H1 (cell line): ENCODE measurements around the gene GPR87. TPM values are rescaled to one million over a fixed set of nuclear protein-coding genes. Genes with fewer than 3 reads are reported as not detected.

ENCODE experiments used
- CTCF ChIA-PET: fragments of 300-600 bp; sonication (Branson Sonifier 250); formaldehyde crosslinking; loops from one replicate; lab custom pipeline; 2021; ENCODE audit not compliant: partially characterized antibody; lab: Charles Lee
- POLR2A ChIA-PET: fragments of 300-600 bp; sonication (Branson Sonifier 250); formaldehyde crosslinking; loops from one replicate; lab custom pipeline; 2021; ENCODE audit warnings: inconsistent platforms; ENCODE audit not compliant: partially characterized antibody; lab: Charles Lee
- DNase-seq, 2 experiments: peaks; one replicate each; pipeline versions ENCODE4 v3.0.0 to v3.0.0-alpha.2; 2010 to 2022; ENCODE audit warnings: low spot score in 2 of 2, low read depth in 1 of 2, mixed read lengths in 1 of 2
- FAIRE-seq: peaks from 2 replicates; lab custom pipeline; 2011; peaks lifted over from hg19 to GRCh38; lab: Jason Lieb, UNC
- H2AFZ ChIP-seq: 2 replicates; pipeline ENCODE4 v1.8.1; 2012; ENCODE audit warnings: low read length, inconsistent platforms
- H2AK5ac ChIP-seq: 2 replicates; pipeline ENCODE4 v1.6.1; 2013; ENCODE audit warnings: low read depth, low read length
- H2BK120ac ChIP-seq: replicated peaks from 2 replicates; pipeline ENCODE3; 2013; ENCODE audit warnings: low read depth, low read length, inconsistent platforms
- H2BK12ac ChIP-seq: 2 replicates; pipeline ENCODE4 v1.6.1; 2013; ENCODE audit warnings: low read depth, low read length
- H2BK15ac ChIP-seq: 2 replicates; pipeline ENCODE4 v1.6.1; 2013; ENCODE audit warnings: low read length
- H2BK20ac ChIP-seq: 2 replicates; pipeline ENCODE4 v1.6.1; 2013; ENCODE audit warnings: low read length
- H2BK5ac ChIP-seq: 2 replicates; pipeline ENCODE4 v1.6.1; 2013; ENCODE audit warnings: low read depth, low read length
- H3K14ac ChIP-seq: 2 replicates; pipeline ENCODE4 v1.6.1; 2013; ENCODE audit warnings: inconsistent platforms; ENCODE audit not compliant: insufficient read length
- H3K18ac ChIP-seq: 2 replicates; pipeline ENCODE4 v1.6.1; 2013; ENCODE audit warnings: low read length; ENCODE audit errors: extremely low read depth
- H3K23ac ChIP-seq: 2 replicates; pipeline ENCODE4 v1.6.1; 2013; ENCODE audit warnings: inconsistent platforms; ENCODE audit not compliant: insufficient read length
- H3K23me2 ChIP-seq: 2 replicates; pipeline ENCODE4 v1.6.1; 2013; ENCODE audit warnings: low read depth, low read length
- H3K27ac ChIP-seq: 2 replicates; pipeline ENCODE4 v1.6.1; 2011; ENCODE audit warnings: low read depth, low read length, inconsistent platforms
- H3K27me3 ChIP-seq, 4 experiments: replicated peaks in 1 of 4; 1 replicate in 1 of 4; 2 replicates in 3 of 4; pipeline versions ENCODE4 v1.6.1 to v1.8.1; 2011 to 2013; ENCODE audit warnings: low read length in 3 of 4, mild to moderate bottlenecking in 3 of 4, inconsistent platforms in 2 of 4, mixed read lengths in 2 of 4, moderate library complexity in 1 of 4; ENCODE audit not compliant: control insufficient read depth in 3 of 4, insufficient read depth in 3 of 4; ENCODE audit errors: extremely low read depth in 1 of 4
- H3K36me3 ChIP-seq, 4 experiments: 2 replicates each; pipeline versions ENCODE4 v1.6.1 to v1.8.1; 2011 to 2013; ENCODE audit warnings: mild to moderate bottlenecking in 4 of 4, low read length in 3 of 4, moderate library complexity in 2 of 4, control low read depth in 1 of 4, inconsistent platforms in 1 of 4; ENCODE audit not compliant: insufficient read depth in 4 of 4, control insufficient read depth in 2 of 4
- H3K4ac ChIP-seq: replicated peaks from 2 replicates; pipeline ENCODE3; 2013; ENCODE audit warnings: low read length, low read depth, mixed read lengths, inconsistent platforms; ENCODE audit not compliant: insufficient read length
- H3K4me1 ChIP-seq, 4 experiments: replicated peaks in 1 of 4; 1 replicate in 1 of 4; 2 replicates in 3 of 4; pipeline versions ENCODE4 v1.6.1 to v1.8.1; 2011 to 2013; ENCODE audit warnings: low read length in 3 of 4, inconsistent platforms in 2 of 4, mixed read lengths in 1 of 4; ENCODE audit not compliant: insufficient read depth in 4 of 4, control insufficient read depth in 3 of 4
- H3K4me2 ChIP-seq, 2 experiments: 2 replicates each; pipeline versions ENCODE4 v1.6.1 to v1.8.1; 2011 to 2013; ENCODE audit warnings: low read depth in 2 of 2, low read length in 2 of 2, control low read depth in 1 of 2, inconsistent platforms in 1 of 2, mild to moderate bottlenecking in 1 of 2; ENCODE audit not compliant: insufficient read depth in 1 of 2
- H3K4me3 ChIP-seq, 4 experiments: fragments of 200-600, 300-600 bp in 1 of 4; sonication (generic), shearing (Covaris generic), sonication (Bioruptor Twin) in 1 of 4; 2 replicates each; pipeline versions ENCODE4 v1.5.1 to v1.8.1; 2011 to 2016; ENCODE audit warnings: low read length in 4 of 4, low read depth in 3 of 4, control low read depth in 2 of 4, inconsistent platforms in 2 of 4, mild to moderate bottlenecking in 2 of 4, mixed read lengths in 1 of 4, moderate library complexity in 1 of 4; ENCODE audit not compliant: insufficient read depth in 2 of 4; ENCODE audit errors: extremely low read depth in 1 of 4
- H3K56ac ChIP-seq: replicated peaks from 2 replicates; pipeline ENCODE3; 2013; ENCODE audit warnings: low read depth, mild to moderate bottlenecking, mixed read lengths, low read length, inconsistent platforms; ENCODE audit not compliant: insufficient read length
- H3K79me1 ChIP-seq: 2 replicates; pipeline ENCODE4 v1.6.1; 2013; ENCODE audit warnings: low read depth, low read length, control low read depth
- H3K79me2 ChIP-seq, 2 experiments: 2 replicates each; pipeline versions ENCODE4 v1.6.1 to v1.8.1; 2012 to 2013; ENCODE audit warnings: low read length in 2 of 2, mild to moderate bottlenecking in 2 of 2, inconsistent platforms in 1 of 2; ENCODE audit not compliant: insufficient read depth in 2 of 2, control insufficient read depth in 1 of 2
- H3K9ac ChIP-seq, 4 experiments: replicated peaks in 1 of 4; 1 replicate in 1 of 4; 2 replicates in 3 of 4; pipeline versions ENCODE4 v1.6.1 to v1.8.1; 2011 to 2013; ENCODE audit warnings: low read depth in 3 of 4, low read length in 3 of 4, control low read depth in 2 of 4, mild to moderate bottlenecking in 2 of 4, moderate library complexity in 2 of 4, inconsistent platforms in 1 of 4; ENCODE audit errors: extremely low read depth in 1 of 4
- H3K9me3 ChIP-seq, 2 experiments: 2 replicates each; pipeline versions ENCODE4 v1.6.1 to v1.8.1; 2012 to 2013; ENCODE audit warnings: mild to moderate bottlenecking in 2 of 2, moderate library complexity in 2 of 2, control low read depth in 1 of 2, inconsistent platforms in 1 of 2, low read depth in 1 of 2, low read length in 1 of 2, mixed read lengths in 1 of 2; ENCODE audit not compliant: insufficient read depth in 2 of 2
- H4K20me1 ChIP-seq, 2 experiments: replicated peaks in 1 of 2; 2 replicates each; pipeline versions ENCODE3 to v1.8.1; 2011 to 2013; ENCODE audit warnings: inconsistent platforms in 2 of 2, low read length in 2 of 2, mild to moderate bottlenecking in 1 of 2; ENCODE audit not compliant: insufficient read depth in 2 of 2, control insufficient read depth in 1 of 2
- H4K5ac ChIP-seq: 2 replicates; pipeline ENCODE4 v1.6.1; 2013; ENCODE audit warnings: low read length, low read depth, mixed read lengths, inconsistent platforms; ENCODE audit not compliant: insufficient read length
- H4K8ac ChIP-seq: 2 replicates; pipeline ENCODE4 v1.8.0; 2013; ENCODE audit warnings: mild to moderate bottlenecking, moderate library complexity, low read length, inconsistent platforms; ENCODE audit not compliant: insufficient read depth; ENCODE audit errors: extremely low read depth
- H4K91ac ChIP-seq: replicated peaks from 2 replicates; pipeline ENCODE3; 2013; ENCODE audit warnings: low read length, mixed read lengths, inconsistent platforms; ENCODE audit not compliant: insufficient read length
- ATF2 ChIP-seq: IDR thresholded peaks from 2 replicates; pipeline ENCODE4 v1.6.1; 2012; ENCODE audit warnings: low read length, inconsistent platforms
- CBX5 ChIP-seq: fragments of 300-800, 300-1000 bp; sonication (generic); IDR thresholded peaks from 2 replicates; pipeline ENCODE4 v1.7.1; 2016; ENCODE audit warnings: antibody characterized with exemption, low read length, low read depth
- CBX8 ChIP-seq: fragments of 300-800, 300-1000 bp; sonication (generic); IDR thresholded peaks from 2 replicates; pipeline ENCODE4 v1.7.1; 2016; ENCODE audit warnings: low read depth, low read length, borderline replicate concordance
- CEBPB ChIP-seq: IDR thresholded peaks from 2 replicates; pipeline ENCODE4 v1.6.1; 2012; ENCODE audit warnings: low read depth, low read length
- CHD2 ChIP-seq: IDR thresholded peaks from 2 replicates; pipeline ENCODE4 v1.6.1; 2012; ENCODE audit warnings: low read length, improper control_type of control experiment
- CTBP2 ChIP-seq: IDR thresholded peaks from 2 replicates; pipeline ENCODE4 v1.7.0; 2011; ENCODE audit warnings: borderline replicate concordance, mild to moderate bottlenecking, moderate library complexity, mixed read lengths, low read length; ENCODE audit not compliant: insufficient read depth, insufficient read length
- EZH2 ChIP-seq: fragments of 200-600 bp; sonication (generic); IDR thresholded peaks from 2 replicates; pipeline ENCODE4 v1.7.1; 2012; ENCODE audit warnings: low read depth, mild to moderate bottlenecking, moderate library complexity, low read length, inconsistent platforms; ENCODE audit not compliant: severe bottlenecking
- NRF1 ChIP-seq: IDR thresholded peaks from 2 replicates; pipeline ENCODE4 v1.6.1; 2011; ENCODE audit warnings: mild to moderate bottlenecking, low read depth, low read length, improper control_type of control experiment
- SAP30 ChIP-seq: fragments of 300-600 bp; sonication (generic); IDR thresholded peaks from 2 replicates; pipeline ENCODE4 v1.7.1; 2012; ENCODE audit warnings: low read length, moderate library complexity, mild to moderate bottlenecking, inconsistent platforms; ENCODE audit not compliant: insufficient read depth, insufficient replicate concordance
- YY1 ChIP-seq: IDR thresholded peaks from 2 replicates; pipeline ENCODE4 v1.6.1; 2011; ENCODE audit warnings: low read depth, mild to moderate bottlenecking, low read length
- whole genome bisulfite sequencing, 2 experiments: shearing (Covaris generic) in 1 of 2; methylation state at CpG; one replicate each; pipeline versions ENCODE4 v1.1.6 to v1.1.7; 2013 to 2015; ENCODE audit warnings: low lambda C conversion rate in 2 of 2, mixed read lengths in 2 of 2, inconsistent platforms in 1 of 2, low coverage in 1 of 2, missing lambda C conversion rate in 1 of 2; ENCODE audit not compliant: insufficient replicate concordance in 2 of 2, insufficient coverage in 1 of 2, insufficient read length in 1 of 2; ENCODE audit errors: extremely low coverage in 1 of 2, missing lambda C conversion rate in 1 of 2; 5-methylcytosine and 5-hydroxymethylcytosine counted together
- polyA plus RNA-seq, 7 experiments: library from polyadenylated mRNA; depleted of rRNA in 3 of 7; stranded (reverse) in 5 of 7; unstranded in 2 of 7; fragments of >200 nt in 5 of 7; fragments of 200-250 nt in 2 of 7; gene quantifications; 1 replicate in 5 of 7; 2 replicates in 1 of 7; 4 replicates in 1 of 7; pipeline versions ENCODE4 v1.2.1 to v1.2.3, GENCODE V29; 2011 to 2013; ENCODE audit warnings: missing spikeins in 2 of 7, mixed read lengths in 2 of 7
- total RNA-seq: library from RNA; stranded (reverse); fragmentation: NEBNext Ultra II Directional; extraction: Animal tissue kit (Norgen Biotek cat#: 25700); gene quantifications from 2 replicates; pipeline ENCODE4 v1.2.1, GENCODE V29; 2021

The GPR87 gene
- total and polyA plus RNA-seq, 2 of the 8 experiments (the other 6 are each of a cell fraction or from before 2014, with no cell fraction given), result 0.05 TPM; not detected in 1

GRCh38 chr3:151278230-151278629, 38.4 kb downstream of the GPR87 start, which contains the start of gene P2RY14:
Gene P2RY14, minus strand, starts transcription at chr3:151278542. Its CDS starts 64,226 bp downstream, at chr3:151214316.
- no peak within 1 kb of the TSS for H3K9ac ChIP-seq
- no peak within 1 kb of the TSS for H3K56ac ChIP-seq
- H3K4me2 ChIP-seq, result no peak within 1 kb of the TSS
- H3K9me3 ChIP-seq, result no peaks in the 10 kb centered on the region
- H2BK12ac ChIP-seq, result no peak within 1 kb of the TSS
- DNase-seq, result no peak
- ChIA-PET CTCF (interaction anchor here (0.7 to 9.3 kb wide), 7 partner anchors 9 to 116 kb away, joined by 3 to 155 read pairs (median 3); no protein-coding TSS in a partner anchor), POLR2A (no interaction called here)
- no peak within 1 kb of the TSS for H3K4me3 ChIP-seq
- H3K23me2 ChIP-seq, result no peaks in the 10 kb centered on the region
- no peak within 1 kb of the TSS for H3K18ac ChIP-seq
- H3K27me3 ChIP-seq, result no peaks in the 10 kb centered on the region
- 0 out of 8 replicates have a peak, but pooled peaks cover 0 to 3% (median 0%) of the 10 kb centered on the region in 4 experiments for H3K36me3 ChIP-seq
- H2BK20ac ChIP-seq, result no peak within 1 kb of the TSS
- no peak within 1 kb of the TSS for H2BK5ac ChIP-seq
- H3K14ac ChIP-seq, result no peak within 1 kb of the TSS
- H3K79me1 ChIP-seq, result no peaks in the 10 kb centered on the region
- no peak within 1 kb of the TSS for H4K91ac ChIP-seq
- no peak within 1 kb of the TSS for H4K8ac ChIP-seq
- H4K20me1 ChIP-seq, result peaks cover 0 to 1% of the 10 kb centered on the region in 2 experiments
- H2AK5ac ChIP-seq, result no peak within 1 kb of the TSS
- H2BK120ac ChIP-seq, result no peak within 1 kb of the TSS
- WGBS, 2 experiments, result 96% methylated on average over 4 of the region's 4 CpGs; no CpG with 5 or more reads in 1 of the 2 experiments
- no peak within 1 kb of the TSS for H2BK15ac ChIP-seq
- peaks cover 0 to 2% (median 0%) of the 10 kb centered on the region in 4 experiments; a peak in 1 of 7 replicates for H3K4me1 ChIP-seq
- no peak within 1 kb of the TSS for H2AFZ ChIP-seq
- no peaks in the 10 kb centered on the region for H3K79me2 ChIP-seq
- no peak within 1 kb of the TSS for H3K4ac ChIP-seq
- no peak within 1 kb of the TSS for H4K5ac ChIP-seq
- no peak within 1 kb of the TSS for H3K27ac ChIP-seq
- no peak within 1 kb of the TSS for H3K23ac ChIP-seq
- FAIRE-seq, result no peak
- TF ChIP-seq EZH2 (no peak), ATF2 (no peak), CHD2 (no peak), NRF1 (no peak), CEBPB (no peak), CBX5 (no peak), CBX8 (no peak), CTBP2 (no peak), SAP30 (no peak), YY1 (no peak)
